ENCODE results near the gene OXSR1.
A peak's percentile ranks its signal among the peaks of the same experiment; 100 is the strongest.

OXSR1 gene

DNA sequence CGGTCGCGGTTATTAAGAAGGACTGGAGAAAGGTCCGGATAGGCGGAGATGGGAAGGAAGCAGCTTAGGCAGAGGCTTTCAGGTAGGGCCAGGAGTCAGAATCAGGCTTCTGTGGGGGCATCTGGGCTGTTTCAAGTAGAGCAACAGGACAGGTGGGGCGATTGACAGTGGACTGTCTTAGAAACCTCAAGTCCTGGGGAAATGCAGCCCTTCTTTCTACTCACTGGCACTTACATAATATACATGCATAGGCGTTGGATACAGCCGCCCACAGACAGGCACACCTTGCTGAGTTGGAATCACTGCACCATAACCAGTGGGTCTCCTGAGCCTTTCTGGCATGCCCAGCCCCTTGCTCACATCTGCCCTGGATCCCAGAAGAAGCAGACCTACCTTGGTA, 26.1 kb upstream of the OXSR1 start:
- peak overlapping the region; percentile 77 for H2AFZ ChIP-seq (ENCODE audit: low read length)
- H3K79me1 ChIP-seq (ENCODE audit: low read depth, low read length), result peaks cover 2% of the 10 kb centered on the region
- H2BK5ac ChIP-seq (ENCODE audit: low read length), result peak overlapping the region; percentile 91
- H3K9me3 ChIP-seq (replicated peaks in 1 of 2; ENCODE audit: control insufficient read depth in 2 of 2, insufficient read depth in 1 of 2, low read depth in 1 of 2, low read length in 2 of 2), result no peaks in the 10 kb centered on the region
- peak overlapping the region; percentile 99 for H3K14ac ChIP-seq (ENCODE audit: low read length)
- no peak overlapping the region for H4K8ac ChIP-seq (ENCODE audit: low read depth, low read length)
- H4K91ac ChIP-seq (ENCODE audit: low read depth, low read length, poor library complexity), result peak overlapping the region; percentile 68
- peak overlapping the region; percentile 13 for H3K4ac ChIP-seq (ENCODE audit: low read length)
- peak overlapping the region; percentile 98 for H3K18ac ChIP-seq (ENCODE audit: low read length)
- no peak overlapping the region for H2BK12ac ChIP-seq (ENCODE audit: low read length)
- peak overlapping the region; percentile 97 for H3K23ac ChIP-seq (ENCODE audit: low read depth, low read length, poor library complexity)
- H3K27ac ChIP-seq (replicated peaks; ENCODE audit: low read length), result no peak overlapping the region
- H3K4me3 ChIP-seq (ENCODE audit: low read length in 2 of 2), result peak overlapping the region; percentile 28 to 91
- peaks cover 0 to 39% (median 0%) of the 10 kb centered on the region in 3 experiments for H3K27me3 ChIP-seq (ENCODE audit: control insufficient read depth in 3 of 3, insufficient read depth in 3 of 3, low read depth in 1 of 3, low read length in 3 of 3)
- peak overlapping the region; percentile 86 for H2BK15ac ChIP-seq (ENCODE audit: low read length)
- peak overlapping the region; percentile 99 for H3K9ac ChIP-seq (ENCODE audit: low read depth, low read length, poor library complexity)
- DNase-seq (ENCODE audit: low spot score), result no peak
- WGBS, 2 donors (ENCODE audit: extremely low coverage in 2 of 2, insufficient read length in 2 of 2, insufficient replicate concordance in 1 of 2), result no CpG with 5 or more reads among the region's 8 CpGs
- H3K36me3 ChIP-seq (replicated peaks in 1 of 2; ENCODE audit: control insufficient read depth in 2 of 2, insufficient read depth in 2 of 2, low read length in 2 of 2), result peaks cover 11 to 12% of the 10 kb centered on the region in 2 donors
- peak overlapping the region; percentile 38 for H2AK5ac ChIP-seq (ENCODE audit: low read depth, low read length)
- no peak overlapping the region for H2BK120ac ChIP-seq (ENCODE audit: low read depth, low read length)
- H3K4me2 ChIP-seq (ENCODE audit: insufficient read depth, low read length, poor library complexity, severe bottlenecking), result peak overlapping the region; percentile 88
- peaks cover 9 to 18% of the 10 kb centered on the region in 2 donors for H3K4me1 ChIP-seq (ENCODE audit: control insufficient read depth in 2 of 2, insufficient read depth in 1 of 2, low read depth in 1 of 2, low read length in 2 of 2)

DNA sequence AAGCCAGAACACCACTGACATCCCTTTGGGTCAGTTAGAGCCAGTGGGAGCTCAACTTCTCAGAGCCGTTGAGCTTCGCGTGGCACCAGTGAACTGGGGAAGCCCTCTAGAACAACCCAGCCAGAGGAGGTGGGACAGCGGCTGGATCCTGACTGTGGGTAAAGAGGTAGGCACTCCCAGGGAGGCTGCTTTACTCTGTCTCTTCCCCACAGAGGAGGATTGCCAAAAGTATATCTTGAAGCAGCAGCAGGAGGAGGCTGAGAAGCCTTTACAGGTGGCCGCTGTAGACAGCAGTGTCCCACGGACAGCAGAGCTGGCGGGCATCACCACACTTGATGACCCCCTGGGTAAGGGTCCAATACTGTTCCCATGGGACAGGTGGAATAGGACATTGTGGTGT, 25.7 kb upstream of the OXSR1 start:
- no peak overlapping the region for H3K23ac ChIP-seq (ENCODE audit: low read depth, low read length, poor library complexity)
- peaks cover 9 to 18% of the 10 kb centered on the region in 2 donors for H3K4me1 ChIP-seq (ENCODE audit: control insufficient read depth in 2 of 2, insufficient read depth in 1 of 2, low read depth in 1 of 2, low read length in 2 of 2)
- no peak overlapping the region for H3K27ac ChIP-seq (replicated peaks; ENCODE audit: low read length)
- peak overlapping the region; percentile 34 for H2AK5ac ChIP-seq (ENCODE audit: low read depth, low read length)
- peak overlapping the region; percentile 23 for H3K14ac ChIP-seq (ENCODE audit: low read length)
- H3K4me3 ChIP-seq (ENCODE audit: low read length in 2 of 2), result no peak overlapping the region
- H2BK120ac ChIP-seq (ENCODE audit: low read depth, low read length), result no peak overlapping the region
- H2BK5ac ChIP-seq (ENCODE audit: low read length), result peak overlapping the region; percentile 91
- H2BK15ac ChIP-seq (ENCODE audit: low read length), result no peak overlapping the region
- WGBS, 2 donors (ENCODE audit: extremely low coverage in 2 of 2, insufficient read length in 2 of 2, insufficient replicate concordance in 1 of 2), result no CpG with 5 or more reads among the region's 7 CpGs
- H3K36me3 ChIP-seq (replicated peaks in 1 of 2; ENCODE audit: control insufficient read depth in 2 of 2, insufficient read depth in 2 of 2, low read length in 2 of 2), result peaks cover 7 to 11% of the 10 kb centered on the region in 2 donors
- no peaks in the 10 kb centered on the region for H3K9me3 ChIP-seq (replicated peaks in 1 of 2; ENCODE audit: control insufficient read depth in 2 of 2, insufficient read depth in 1 of 2, low read depth in 1 of 2, low read length in 2 of 2)
- peak overlapping the region; percentile 55 for H3K9ac ChIP-seq (ENCODE audit: low read depth, low read length, poor library complexity)
- H3K4ac ChIP-seq (ENCODE audit: low read length), result no peak overlapping the region
- peak overlapping the region; percentile 15 for H3K18ac ChIP-seq (ENCODE audit: low read length)
- H4K91ac ChIP-seq (ENCODE audit: low read depth, low read length, poor library complexity), result no peak overlapping the region
- DNase-seq (ENCODE audit: low spot score), result no peak
- H3K4me2 ChIP-seq (ENCODE audit: insufficient read depth, low read length, poor library complexity, severe bottlenecking), result peak overlapping the region; percentile 88
- peaks cover 2% of the 10 kb centered on the region for H3K79me1 ChIP-seq (ENCODE audit: low read depth, low read length)
- no peak overlapping the region for H4K8ac ChIP-seq (ENCODE audit: low read depth, low read length)
- no peak overlapping the region for H2BK12ac ChIP-seq (ENCODE audit: low read length)
- peaks cover 0 to 39% (median 0%) of the 10 kb centered on the region in 3 experiments for H3K27me3 ChIP-seq (ENCODE audit: control insufficient read depth in 3 of 3, insufficient read depth in 3 of 3, low read depth in 1 of 3, low read length in 3 of 3)
- peak overlapping the region; percentile 77 for H2AFZ ChIP-seq (ENCODE audit: low read length)

DNA sequence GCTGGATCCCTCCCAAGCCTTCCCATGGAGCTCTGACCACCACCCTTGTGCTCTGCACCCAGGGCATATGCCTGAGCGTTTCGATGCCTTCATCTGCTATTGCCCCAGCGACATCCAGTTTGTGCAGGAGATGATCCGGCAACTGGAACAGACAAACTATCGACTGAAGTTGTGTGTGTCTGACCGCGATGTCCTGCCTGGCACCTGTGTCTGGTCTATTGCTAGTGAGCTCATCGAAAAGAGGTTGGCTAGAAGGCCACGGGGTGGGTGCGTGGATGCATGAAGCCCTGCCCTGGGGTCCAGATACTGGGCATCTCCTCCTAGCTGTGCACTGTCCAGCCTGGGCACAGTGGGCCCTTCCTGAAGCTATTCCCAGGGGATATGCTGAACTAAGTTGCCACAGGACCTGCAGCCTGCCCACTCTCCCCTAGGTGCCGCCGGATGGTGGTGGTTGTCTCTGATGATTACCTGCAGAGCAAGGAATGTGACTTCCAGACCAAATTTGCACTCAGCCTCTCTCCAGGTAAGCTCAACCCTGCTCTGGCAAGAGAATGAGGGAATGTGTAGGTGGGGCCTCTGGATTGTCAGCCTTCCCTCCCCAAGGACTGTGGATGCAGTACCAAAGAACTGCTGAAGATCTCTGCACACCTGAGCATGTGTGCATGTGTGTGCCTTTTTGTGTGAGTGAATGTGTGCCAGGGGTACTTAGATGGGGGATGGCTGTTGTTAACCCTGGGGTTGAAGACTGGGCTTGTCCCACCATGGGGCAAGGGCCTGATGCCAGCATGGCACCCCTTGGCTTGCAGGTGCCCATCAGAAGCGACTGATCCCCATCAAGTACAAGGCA, 24.8 kb upstream of the OXSR1 start:
- Histone ChIP-seq H3K27me3 (ENCODE audit: control insufficient read depth in 3 of 3, insufficient read depth in 3 of 3, low read depth in 1 of 3, low read length in 3 of 3) (peaks cover 0 to 39% (median 0%) of the 10 kb centered on the region in 3 experiments), H2BK5ac (ENCODE audit: low read length) (no peak overlapping the region), H3K79me1 (ENCODE audit: low read depth, low read length) (peaks cover 2% of the 10 kb centered on the region), H3K4me2 (ENCODE audit: insufficient read depth, low read length, poor library complexity, severe bottlenecking) (no peak overlapping the region), H2BK120ac (ENCODE audit: low read depth, low read length) (no peak overlapping the region), H3K4ac (ENCODE audit: low read length) (no peak overlapping the region), H2BK15ac (ENCODE audit: low read length) (no peak overlapping the region), H3K36me3 (replicated peaks in 1 of 2; ENCODE audit: control insufficient read depth in 2 of 2, insufficient read depth in 2 of 2, low read length in 2 of 2) (peaks cover 0 to 11% of the 10 kb centered on the region in 2 donors), H3K9ac (ENCODE audit: low read depth, low read length, poor library complexity) (no peak overlapping the region), H3K9me3 (replicated peaks in 1 of 2; ENCODE audit: control insufficient read depth in 2 of 2, insufficient read depth in 1 of 2, low read depth in 1 of 2, low read length in 2 of 2) (no peaks in the 10 kb centered on the region), H3K23ac (ENCODE audit: low read depth, low read length, poor library complexity) (no peak overlapping the region), H3K4me3 (ENCODE audit: low read length in 2 of 2) (peak overlapping the region in 1 of 2 donors; percentile 21), H3K4me1 (ENCODE audit: control insufficient read depth in 2 of 2, insufficient read depth in 1 of 2, low read depth in 1 of 2, low read length in 2 of 2) (peaks cover 9 to 18% of the 10 kb centered on the region in 2 donors), H3K14ac (ENCODE audit: low read length) (no peak overlapping the region), H2BK12ac (ENCODE audit: low read length) (no peak overlapping the region), H4K91ac (ENCODE audit: low read depth, low read length, poor library complexity) (no peak overlapping the region), H2AK5ac (ENCODE audit: low read depth, low read length) (no peak overlapping the region), H3K27ac (replicated peaks; ENCODE audit: low read length) (no peak overlapping the region), H4K8ac (ENCODE audit: low read depth, low read length) (no peak overlapping the region), H2AFZ (ENCODE audit: low read length) (no peak overlapping the region), H3K18ac (ENCODE audit: low read length) (no peak overlapping the region)
- no peak for DNase-seq (ENCODE audit: low spot score)
- WGBS, 2 donors (ENCODE audit: extremely low coverage in 2 of 2, insufficient read length in 2 of 2, insufficient replicate concordance in 1 of 2), result no CpG with 5 or more reads among the region's 13 CpGs

DNA sequence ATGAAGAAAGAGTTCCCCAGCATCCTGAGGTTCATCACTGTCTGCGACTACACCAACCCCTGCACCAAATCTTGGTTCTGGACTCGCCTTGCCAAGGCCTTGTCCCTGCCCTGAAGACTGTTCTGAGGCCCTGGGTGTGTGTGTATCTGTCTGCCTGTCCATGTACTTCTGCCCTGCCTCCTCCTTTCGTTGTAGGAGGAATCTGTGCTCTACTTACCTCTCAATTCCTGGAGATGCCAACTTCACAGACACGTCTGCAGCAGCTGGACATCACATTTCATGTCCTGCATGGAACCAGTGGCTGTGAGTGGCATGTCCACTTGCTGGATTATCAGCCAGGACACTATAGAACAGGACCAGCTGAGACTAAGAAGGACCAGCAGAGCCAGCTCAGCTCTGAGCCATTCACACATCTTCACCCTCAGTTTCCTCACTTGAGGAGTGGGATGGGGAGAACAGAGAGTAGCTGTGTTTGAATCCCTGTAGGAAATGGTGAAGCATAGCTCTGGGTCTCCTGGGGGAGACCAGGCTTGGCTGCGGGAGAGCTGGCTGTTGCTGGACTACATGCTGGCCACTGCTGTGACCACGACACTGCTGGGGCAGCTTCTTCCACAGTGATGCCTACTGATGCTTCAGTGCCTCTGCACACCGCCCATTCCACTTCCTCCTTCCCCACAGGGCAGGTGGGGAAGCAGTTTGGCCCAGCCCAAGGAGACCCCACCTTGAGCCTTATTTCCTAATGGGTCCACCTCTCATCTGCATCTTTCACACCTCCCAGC, 24.0 kb upstream of the OXSR1 start:
- Histone ChIP-seq H3K23ac (ENCODE audit: low read depth, low read length, poor library complexity) (peak overlapping the region; percentile 27), H2AFZ (ENCODE audit: low read length) (no peak overlapping the region), H3K14ac (ENCODE audit: low read length) (no peak overlapping the region), H3K9ac (ENCODE audit: low read depth, low read length, poor library complexity) (no peak overlapping the region), H3K27me3 (ENCODE audit: control insufficient read depth in 3 of 3, insufficient read depth in 3 of 3, low read depth in 1 of 3, low read length in 3 of 3) (peaks cover 0 to 39% (median 0%) of the 10 kb centered on the region in 3 experiments), H2BK120ac (ENCODE audit: low read depth, low read length) (no peak overlapping the region), H3K4me2 (ENCODE audit: insufficient read depth, low read length, poor library complexity, severe bottlenecking) (no peak overlapping the region), H3K4me1 (ENCODE audit: control insufficient read depth in 2 of 2, insufficient read depth in 1 of 2, low read depth in 1 of 2, low read length in 2 of 2) (peaks cover 3 to 16% of the 10 kb centered on the region in 2 donors), H3K79me1 (ENCODE audit: low read depth, low read length) (peaks cover 2% of the 10 kb centered on the region), H3K27ac (replicated peaks; ENCODE audit: low read length) (no peak overlapping the region), H2BK5ac (ENCODE audit: low read length) (no peak overlapping the region), H3K4me3 (ENCODE audit: low read length in 2 of 2) (peak overlapping the region in 1 of 2 donors; percentile 21), H2BK15ac (ENCODE audit: low read length) (no peak overlapping the region), H3K36me3 (replicated peaks in 1 of 2; ENCODE audit: control insufficient read depth in 2 of 2, insufficient read depth in 2 of 2, low read length in 2 of 2) (peaks cover 0 to 11% of the 10 kb centered on the region in 2 donors), H3K4ac (ENCODE audit: low read length) (no peak overlapping the region), H4K91ac (ENCODE audit: low read depth, low read length, poor library complexity) (no peak overlapping the region), H3K18ac (ENCODE audit: low read length) (no peak overlapping the region), H4K8ac (ENCODE audit: low read depth, low read length) (no peak overlapping the region), H2AK5ac (ENCODE audit: low read depth, low read length) (no peak overlapping the region), H2BK12ac (ENCODE audit: low read length) (no peak overlapping the region), H3K9me3 (replicated peaks in 1 of 2; ENCODE audit: control insufficient read depth in 2 of 2, insufficient read depth in 1 of 2, low read depth in 1 of 2, low read length in 2 of 2) (peaks cover 0 to 3% of the 10 kb centered on the region in 2 donors)
- DNase-seq (ENCODE audit: low spot score), result no peak
- WGBS, 2 donors (ENCODE audit: extremely low coverage in 2 of 2, insufficient read length in 2 of 2, insufficient replicate concordance in 1 of 2), result no CpG with 5 or more reads among the region's 7 CpGs
